Adipocyte (in vitro differentiated cells): Measurements from ENCODE around the gene KAT2B.
A peak's percentile ranks its signal among the peaks of the same experiment; 100 is the strongest.

ENCODE experiments used
- DNase-seq: peaks from one replicate; pipeline ENCODE4 v3.0.0-alpha.2; 2015; ENCODE audit warnings: low read depth
- H3K27me3 ChIP-seq: replicated peaks from 2 replicates; pipeline ENCODE4 v1.7.0; 2013; ENCODE audit warnings: mild to moderate bottlenecking, low read length, moderate library complexity; ENCODE audit not compliant: control insufficient read depth, insufficient read depth
- H3K36me3 ChIP-seq: 2 replicates; pipeline ENCODE4 v1.7.0; 2013; ENCODE audit warnings: low read length, mild to moderate bottlenecking, moderate library complexity; ENCODE audit not compliant: control insufficient read depth, insufficient read depth, severe bottlenecking
- H3K4me1 ChIP-seq: 2 replicates; pipeline ENCODE4 v1.7.0; 2013; ENCODE audit warnings: mild to moderate bottlenecking, low read length, moderate library complexity; ENCODE audit not compliant: control insufficient read depth, insufficient read depth
- H3K4me3 ChIP-seq: 2 replicates; pipeline ENCODE4 v1.7.0; 2013; ENCODE audit warnings: mild to moderate bottlenecking, low read length, moderate library complexity
- H3K9ac ChIP-seq: 2 replicates; pipeline ENCODE4 v1.7.0; 2013; ENCODE audit warnings: mild to moderate bottlenecking, low read length, moderate library complexity
- H3K9me3 ChIP-seq: 2 replicates; pipeline ENCODE4 v1.7.0; 2013; ENCODE audit warnings: mild to moderate bottlenecking, low read length, moderate library complexity; ENCODE audit not compliant: control insufficient read depth

Gene KAT2B

DNA sequence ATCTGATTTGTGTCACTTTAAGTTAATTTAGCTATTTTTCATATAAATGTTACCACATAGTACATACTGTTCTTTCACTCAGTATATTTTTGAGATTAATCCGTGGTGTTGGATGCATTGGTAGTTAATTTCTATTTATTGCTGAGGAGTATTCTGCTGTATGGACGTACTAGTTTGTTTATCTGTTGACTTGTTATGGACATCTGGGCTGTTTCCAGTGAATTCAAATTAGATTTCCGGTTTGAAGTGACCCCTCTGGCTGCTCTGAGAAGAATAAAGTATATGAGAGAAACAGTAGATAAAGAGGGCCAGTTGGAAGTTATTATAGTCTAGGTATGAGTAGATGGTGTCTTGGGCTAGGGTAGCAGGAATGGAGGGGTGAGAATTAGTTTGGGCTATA is 15.6 kb downstream of the KAT2B start:
- DNase-seq: no peak
- Histone ChIP-seq H3K36me3 (no peaks in the 10 kb centered on the region), H3K4me3 (no peak overlapping the region), H3K4me1 (peaks cover 36% of the 10 kb centered on the region), H3K9ac (no peak overlapping the region), H3K27me3 (no peaks in the 10 kb centered on the region), H3K9me3 (no peaks in the 10 kb centered on the region)

DNA sequence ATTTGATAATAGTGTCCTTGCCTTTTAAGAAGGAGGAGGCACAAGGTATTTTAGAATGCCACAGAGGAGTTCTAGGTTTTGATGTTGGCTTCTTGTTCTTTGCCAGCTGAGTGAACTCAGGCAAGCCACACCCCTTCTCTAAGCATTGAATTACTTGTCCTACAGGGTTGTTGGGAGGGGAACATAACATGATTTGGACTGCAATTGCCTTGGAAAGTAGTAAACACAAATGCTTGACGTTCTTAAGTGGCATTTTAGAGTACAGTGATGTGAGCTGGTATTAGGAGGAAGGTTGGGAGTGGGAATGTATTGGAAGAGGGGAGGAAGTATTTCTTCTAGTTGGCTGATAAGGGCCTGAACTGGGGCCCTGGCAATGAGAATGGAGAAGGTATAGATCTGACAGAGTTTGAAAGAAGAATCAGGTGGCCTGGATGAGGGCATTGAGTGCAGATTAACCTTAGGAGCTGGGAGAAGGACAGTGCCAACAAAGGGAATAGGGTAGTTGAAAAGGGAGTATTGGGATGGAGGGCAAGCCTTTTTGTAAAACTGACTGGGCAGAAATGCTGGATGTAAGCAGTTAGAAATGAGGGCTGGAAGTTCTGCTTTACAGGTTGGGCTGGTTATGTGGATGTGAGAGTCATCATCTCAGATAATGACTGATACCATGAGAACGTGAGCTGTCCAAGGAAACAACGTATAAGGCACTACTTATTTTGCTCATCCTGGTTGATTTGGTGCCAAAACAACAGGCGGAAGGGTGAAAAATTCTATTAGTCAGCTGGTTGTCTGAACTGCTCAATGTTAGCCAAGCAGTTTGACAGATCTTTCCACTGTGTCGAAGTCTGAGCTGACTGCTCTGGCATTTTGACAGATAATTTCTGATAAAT is 16.7 kb downstream of the KAT2B start:
- no peaks in the 10 kb centered on the region for H3K27me3 ChIP-seq
- H3K36me3 ChIP-seq: no peaks in the 10 kb centered on the region
- no peak overlapping the region for H3K9ac ChIP-seq
- H3K9me3 ChIP-seq: no peaks in the 10 kb centered on the region
- peak; percentile 60 for DNase-seq
- no peak overlapping the region for H3K4me3 ChIP-seq
- peaks cover 43% of the 10 kb centered on the region for H3K4me1 ChIP-seq

DNA sequence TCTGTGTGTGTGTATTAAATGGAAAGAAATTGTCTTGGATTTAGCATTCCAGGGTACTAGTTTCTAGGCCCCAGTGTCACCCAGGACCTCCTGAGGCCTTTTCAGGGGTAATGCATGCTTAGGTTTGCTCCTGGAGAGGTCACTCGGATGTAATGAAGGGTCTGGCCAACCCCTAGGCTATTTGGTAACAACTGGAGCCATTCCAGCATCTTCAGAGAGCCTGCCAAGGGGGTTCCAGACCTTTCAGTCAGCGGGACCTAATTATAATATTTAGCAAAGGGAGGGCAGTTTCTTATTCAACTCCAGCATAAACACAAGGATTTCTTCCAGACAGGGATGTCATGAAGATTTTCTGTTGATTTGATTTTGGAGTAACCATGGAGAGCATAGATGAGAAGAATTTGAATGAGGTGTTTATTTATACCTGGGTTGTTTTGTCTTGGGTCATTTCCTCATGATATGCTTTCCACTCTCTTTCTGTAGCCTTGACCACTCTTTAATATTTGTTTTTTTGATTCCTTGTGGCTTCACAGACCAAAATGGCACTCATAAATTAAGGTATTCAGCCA is 17.4 kb downstream of the KAT2B start:
- Histone ChIP-seq H3K4me1 (peaks cover 43% of the 10 kb centered on the region), H3K4me3 (no peak overlapping the region), H3K9ac (no peak overlapping the region), H3K36me3 (no peaks in the 10 kb centered on the region), H3K9me3 (no peaks in the 10 kb centered on the region), H3K27me3 (no peaks in the 10 kb centered on the region)
- no peak for DNase-seq

DNA sequence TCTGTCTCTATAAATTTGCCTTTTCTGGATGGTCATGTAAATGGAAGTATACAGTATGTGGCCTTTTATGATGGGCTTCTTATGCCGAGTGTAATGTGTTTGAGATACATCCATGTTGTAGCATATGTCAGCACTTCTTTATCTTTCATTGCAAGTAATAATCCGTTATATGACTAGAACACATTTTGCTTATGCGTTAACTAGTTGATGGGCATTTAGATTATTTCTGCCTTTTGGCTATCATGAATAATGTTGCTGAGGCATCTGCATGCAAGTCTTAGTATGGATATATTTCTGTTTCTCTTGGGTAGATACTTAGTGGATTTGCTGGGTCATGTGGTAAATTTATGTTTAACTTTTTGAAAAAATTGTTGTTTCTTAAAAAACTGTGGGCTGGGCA is 19.7 kb downstream of the KAT2B start:
- Histone ChIP-seq H3K9me3 (no peaks in the 10 kb centered on the region), H3K9ac (no peak overlapping the region), H3K4me3 (no peak overlapping the region), H3K4me1 (peaks cover 35% of the 10 kb centered on the region), H3K36me3 (no peaks in the 10 kb centered on the region), H3K27me3 (no peaks in the 10 kb centered on the region)
- no peak for DNase-seq

DNA sequence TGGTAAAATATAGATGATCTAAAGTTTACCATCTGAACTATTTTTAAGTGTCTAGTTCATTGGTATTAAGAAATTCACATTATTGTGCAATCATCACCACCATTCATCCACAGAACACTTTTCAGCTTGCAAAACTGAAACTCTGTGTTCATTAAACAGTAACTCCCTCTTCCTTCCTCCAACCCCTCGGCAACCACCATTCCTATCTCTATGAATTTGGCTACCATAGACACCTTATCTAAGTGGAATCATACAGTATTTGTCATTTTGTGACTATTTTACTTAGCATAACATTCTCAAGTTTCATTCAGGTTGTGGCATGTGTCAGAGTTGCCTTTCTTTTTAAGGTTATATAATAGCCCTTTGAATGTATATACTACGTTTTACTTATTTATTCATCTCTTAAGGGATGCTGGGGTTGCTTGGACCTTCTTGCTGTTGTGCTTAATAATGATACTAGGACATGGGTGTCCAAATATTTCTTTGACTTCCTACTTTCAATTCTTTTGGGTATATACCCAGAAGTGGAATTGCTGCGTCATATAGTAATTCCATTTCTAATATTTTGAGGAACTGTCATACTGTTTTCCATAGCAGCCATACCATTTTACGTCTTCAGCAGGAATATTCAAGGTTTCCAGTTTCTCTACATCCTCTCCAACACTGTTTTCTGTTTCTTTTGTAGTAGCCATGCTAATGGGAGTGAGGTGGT is 20.9 kb downstream of the KAT2B start:
- H3K4me1 ChIP-seq: peaks cover 28% of the 10 kb centered on the region
- H3K9me3 ChIP-seq: no peaks in the 10 kb centered on the region
- DNase-seq: peak; percentile 80
- peak overlapping the region; percentile 2 for H3K9ac ChIP-seq
- H3K4me3 ChIP-seq: peak overlapping the region; percentile 70
- H3K36me3 ChIP-seq: no peaks in the 10 kb centered on the region
- no peaks in the 10 kb centered on the region for H3K27me3 ChIP-seq

DNA sequence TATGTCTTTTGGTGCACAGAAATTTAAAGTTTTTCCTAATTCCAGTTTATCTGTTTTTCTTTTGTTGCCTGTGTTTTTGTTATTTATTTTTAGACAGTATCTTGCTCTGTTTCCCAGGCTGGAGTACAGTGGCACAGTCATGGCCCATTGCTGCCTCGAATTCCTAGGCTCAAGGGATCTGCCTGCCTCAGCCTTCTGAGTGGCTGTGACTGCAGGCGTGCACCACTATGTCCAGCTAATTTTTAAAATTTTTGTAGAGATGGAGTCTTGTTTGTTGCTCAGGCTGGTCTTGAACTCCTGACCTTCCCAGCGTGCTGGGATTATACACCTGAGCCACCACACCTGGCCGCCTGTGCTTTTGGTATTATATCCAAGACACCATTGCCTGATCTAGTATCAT is 22.8 kb downstream of the KAT2B start:
- no peaks in the 10 kb centered on the region for H3K27me3 ChIP-seq
- DNase-seq: no peak
- H3K9ac ChIP-seq: no peak overlapping the region
- H3K9me3 ChIP-seq: no peaks in the 10 kb centered on the region
- H3K4me1 ChIP-seq: peaks cover 20% of the 10 kb centered on the region
- no peak overlapping the region for H3K4me3 ChIP-seq
- H3K36me3 ChIP-seq: no peaks in the 10 kb centered on the region

DNA sequence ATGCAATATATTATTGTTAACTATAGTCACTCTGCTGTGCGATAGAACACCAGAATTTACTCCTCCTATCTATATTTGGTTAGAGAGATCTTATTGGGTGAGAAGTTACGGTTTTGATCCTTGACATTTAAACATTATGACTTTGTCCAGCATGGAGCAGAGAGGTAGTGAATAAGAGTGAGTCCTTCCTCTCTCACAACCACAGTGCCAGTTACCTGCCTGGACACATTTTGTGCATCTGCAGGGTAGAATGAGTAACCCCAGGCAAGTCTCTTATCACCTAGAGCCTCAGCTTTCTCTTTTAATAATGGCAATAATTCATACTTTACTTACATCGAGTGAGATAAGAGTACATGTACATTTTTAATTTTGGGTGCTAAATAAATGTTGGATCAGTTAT is 24.1 kb downstream of the KAT2B start:
- Histone ChIP-seq H3K4me3 (no peak overlapping the region), H3K4me1 (peaks cover 19% of the 10 kb centered on the region), H3K36me3 (no peaks in the 10 kb centered on the region), H3K9me3 (no peaks in the 10 kb centered on the region), H3K27me3 (no peaks in the 10 kb centered on the region), H3K9ac (no peak overlapping the region)
- no peak for DNase-seq

DNA sequence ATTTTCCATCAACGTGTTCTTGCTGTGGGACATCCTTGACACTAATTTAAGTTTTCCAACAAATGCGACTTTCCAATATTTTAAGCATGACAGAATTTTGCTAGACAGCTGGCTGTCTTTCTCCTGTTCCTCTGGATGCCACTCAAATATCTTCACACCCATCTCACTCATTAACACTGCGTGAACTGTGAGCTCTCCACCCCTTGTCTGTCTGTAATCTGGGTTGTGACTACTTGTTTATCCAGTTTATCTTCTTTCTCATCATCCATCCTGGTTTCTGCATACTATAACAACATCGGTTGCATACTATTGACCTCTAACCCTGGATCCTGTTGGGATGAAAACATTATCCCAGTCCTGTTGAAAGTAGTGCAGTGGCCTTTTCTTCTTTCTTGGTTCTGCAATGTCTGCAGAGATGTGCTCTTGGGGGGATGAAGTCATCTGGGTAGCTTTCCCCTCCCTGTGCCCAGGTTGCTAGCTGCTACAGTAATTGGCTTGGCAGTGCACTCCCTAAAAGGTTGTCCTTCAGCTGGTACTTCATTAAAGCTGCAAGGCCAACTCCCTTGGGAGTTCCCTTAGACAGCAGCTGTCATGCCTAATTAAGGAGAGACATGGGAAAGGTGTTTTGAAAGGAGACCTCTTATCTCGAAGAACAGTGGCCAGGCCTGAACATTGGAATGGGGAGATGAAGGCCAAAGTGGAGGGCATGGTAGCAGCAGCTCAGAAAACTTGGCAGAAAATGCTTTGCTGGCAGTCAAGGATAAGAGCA is 24.7 kb downstream of the KAT2B start:
- no peak for DNase-seq

DNA sequence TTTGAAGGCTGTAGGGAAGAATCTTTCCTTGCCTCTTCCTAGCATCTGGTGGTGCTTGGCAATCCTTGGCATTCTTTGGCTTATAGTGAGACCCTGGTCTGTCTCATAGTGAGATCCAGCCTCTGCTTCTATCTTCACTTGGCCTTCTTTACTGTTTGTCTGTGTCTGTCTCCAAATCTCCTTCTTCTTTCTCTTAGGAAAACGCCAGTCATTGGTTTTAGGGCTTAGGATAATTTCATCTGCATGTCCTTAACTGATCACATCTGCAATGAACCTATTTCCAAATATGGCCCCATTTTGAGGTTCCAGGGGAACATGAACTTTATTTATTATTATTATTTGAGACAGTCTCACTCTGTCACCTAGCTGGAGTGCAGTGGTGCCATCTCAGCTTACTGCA is 25.8 kb downstream of the KAT2B start:
- Histone ChIP-seq H3K9ac (no peak overlapping the region), H3K36me3 (no peaks in the 10 kb centered on the region), H3K27me3 (no peaks in the 10 kb centered on the region), H3K4me1 (peaks cover 12% of the 10 kb centered on the region), H3K9me3 (no peaks in the 10 kb centered on the region), H3K4me3 (no peak overlapping the region)
- no peak for DNase-seq

More for the DNA sequence above, 24.7 kb downstream of the KAT2B start:
- Histone ChIP-seq H3K9ac (no peak overlapping the region), H3K4me3 (no peak overlapping the region), H3K9me3 (no peaks in the 10 kb centered on the region), H3K36me3 (no peaks in the 10 kb centered on the region), H3K27me3 (no peaks in the 10 kb centered on the region), H3K4me1 (peaks cover 19% of the 10 kb centered on the region)

DNA sequence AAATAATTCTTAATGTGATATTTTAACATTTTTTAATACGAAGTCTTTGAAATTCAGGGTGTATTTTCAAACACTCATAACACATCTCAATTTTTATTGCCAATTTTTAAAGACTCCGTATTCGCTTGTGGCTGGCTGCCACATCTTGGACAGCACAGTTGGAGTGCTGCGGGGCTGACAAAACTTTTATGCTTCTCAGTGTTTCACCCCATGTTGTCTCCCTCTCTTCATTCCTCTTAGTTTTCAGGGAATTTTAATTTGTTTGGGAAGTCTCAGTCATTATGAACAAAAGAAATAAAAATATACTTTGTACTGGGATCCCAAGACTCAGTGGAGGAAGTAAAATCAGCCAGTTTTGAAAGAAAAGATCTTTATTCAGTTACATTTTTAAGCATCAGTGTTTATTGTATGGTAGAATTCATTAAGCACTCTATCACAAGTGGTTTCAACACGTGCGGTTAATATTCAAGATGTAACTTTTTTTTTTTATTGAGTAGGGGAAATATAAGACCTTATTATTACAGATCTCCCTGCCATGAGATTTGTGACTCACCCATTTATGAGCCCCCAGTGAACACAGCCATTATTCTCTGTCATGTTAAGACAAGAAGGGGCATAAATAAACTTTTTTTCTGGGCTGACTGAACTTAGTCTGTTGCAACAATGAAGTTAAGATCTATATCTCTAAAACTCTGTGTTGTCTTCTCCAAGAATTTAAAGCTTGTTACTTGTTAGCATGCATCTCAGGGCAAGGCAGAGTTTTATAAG is 26.8 kb downstream of the KAT2B start:
- no peaks in the 10 kb centered on the region for H3K9me3 ChIP-seq
- H3K27me3 ChIP-seq: no peaks in the 10 kb centered on the region
- H3K4me1 ChIP-seq: peaks cover 8% of the 10 kb centered on the region
- no peak overlapping the region for H3K4me3 ChIP-seq
- DNase-seq: peak; percentile 75
- H3K36me3 ChIP-seq: no peaks in the 10 kb centered on the region
- no peak overlapping the region for H3K9ac ChIP-seq
